RKO (cell line): ENCODE results near the gene ARFGAP1.

Experiments used
- DNase-seq: peaks from one replicate; pipeline ENCODE4 v3.0.0-alpha.2; 2016; ENCODE audit warnings: low spot score

Gene ARFGAP1

DNA sequence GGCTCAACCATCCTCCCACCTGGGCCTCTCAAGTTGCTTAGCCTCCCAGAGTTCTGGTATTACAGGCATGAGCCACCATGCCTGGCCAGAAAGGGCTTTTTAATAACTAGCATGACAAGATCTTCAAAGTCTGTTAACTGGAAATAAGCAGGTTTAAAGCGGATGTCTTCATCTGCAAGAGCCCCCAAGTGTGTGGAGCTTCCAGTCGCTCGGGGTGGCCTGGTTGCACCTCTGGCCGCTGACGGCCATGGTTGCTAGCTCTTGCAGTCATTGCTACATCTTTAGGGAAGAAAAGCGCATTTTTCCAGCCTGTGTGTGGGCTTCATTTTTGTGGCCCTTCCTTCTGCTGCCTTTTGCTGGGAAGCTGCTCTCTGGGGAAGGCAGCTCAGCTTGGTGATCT lies 7.8 kb downstream of the ARFGAP1 start:
- DNase-seq: no peak

DNA sequence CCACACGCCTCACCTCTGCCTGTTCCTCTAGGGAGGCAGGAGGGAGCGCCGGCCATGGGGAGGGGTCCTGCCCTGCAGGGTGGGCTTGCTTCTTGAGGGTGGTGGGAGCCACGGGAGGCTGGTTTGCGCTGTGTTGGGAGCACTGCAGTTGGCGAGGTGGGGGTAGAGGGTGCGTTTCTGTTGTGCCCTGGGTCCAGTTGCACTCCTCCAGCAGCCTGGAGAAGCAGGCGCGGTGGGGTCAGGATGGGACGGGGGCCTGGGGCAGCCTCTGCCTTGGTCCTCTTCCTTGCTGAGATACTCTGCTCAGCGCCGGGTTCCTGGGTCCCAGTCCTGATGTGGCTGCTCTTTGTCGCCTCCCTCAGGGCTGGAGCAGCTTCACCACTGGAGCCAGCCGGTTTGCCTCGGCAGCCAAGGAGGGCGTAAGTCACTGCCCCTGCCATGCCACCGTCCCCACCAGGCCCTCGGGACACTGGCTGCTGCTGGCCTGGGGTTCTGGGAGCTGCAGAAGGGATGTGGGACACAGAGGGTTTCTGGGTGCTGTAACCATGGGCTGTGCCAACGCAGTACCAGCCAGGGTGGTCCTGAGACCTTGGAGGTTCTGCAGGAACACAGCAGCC lies 8.4 kb downstream of the ARFGAP1 start:
- no peak for DNase-seq

DNA sequence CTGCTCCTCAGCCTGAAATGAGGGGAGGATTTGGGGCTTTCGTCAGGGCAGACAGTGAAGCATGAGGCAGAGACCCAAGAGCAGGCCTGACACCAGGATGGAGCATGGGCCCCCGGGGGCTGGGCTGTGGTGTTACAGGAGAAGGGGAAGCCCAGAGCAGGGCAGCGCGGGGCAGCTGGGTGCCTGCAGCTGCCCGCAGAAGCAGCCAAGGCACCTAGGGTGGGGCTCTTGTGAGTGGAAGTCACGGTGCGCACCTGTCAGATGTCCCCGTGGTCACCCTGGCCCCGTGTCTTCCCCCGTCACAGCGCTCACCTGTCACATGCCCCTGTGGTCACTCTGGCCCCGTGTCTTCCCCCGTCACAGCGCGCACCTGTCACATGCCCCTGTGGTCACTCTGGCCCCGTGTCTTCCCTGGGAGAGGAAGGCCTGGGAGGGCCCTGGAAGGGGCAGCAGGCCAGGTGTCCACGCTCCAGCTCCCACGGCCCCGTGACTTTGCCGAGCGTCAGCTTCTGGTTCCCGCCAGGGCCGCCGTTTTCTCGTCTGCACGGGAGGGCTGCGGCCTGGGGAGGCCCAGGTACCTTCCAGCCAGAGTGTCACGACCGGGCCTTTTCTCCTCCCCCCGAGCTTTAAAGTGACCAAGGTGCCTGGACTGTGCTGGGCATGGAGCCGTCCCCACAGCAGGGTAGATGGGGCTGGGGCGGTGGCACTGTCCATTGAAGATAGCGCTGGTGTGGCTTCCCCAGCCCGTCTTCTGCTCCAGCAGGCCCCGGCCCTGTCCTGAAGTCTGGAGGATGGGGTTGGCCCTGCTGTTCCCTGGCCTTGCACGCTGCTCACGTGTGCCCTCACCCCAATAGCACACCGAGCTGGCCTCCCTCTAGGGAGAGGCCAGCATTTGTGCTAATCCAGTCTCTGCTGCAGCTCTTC lies 9.4 kb downstream of the ARFGAP1 start:
- DNase-seq: no peak

DNA sequence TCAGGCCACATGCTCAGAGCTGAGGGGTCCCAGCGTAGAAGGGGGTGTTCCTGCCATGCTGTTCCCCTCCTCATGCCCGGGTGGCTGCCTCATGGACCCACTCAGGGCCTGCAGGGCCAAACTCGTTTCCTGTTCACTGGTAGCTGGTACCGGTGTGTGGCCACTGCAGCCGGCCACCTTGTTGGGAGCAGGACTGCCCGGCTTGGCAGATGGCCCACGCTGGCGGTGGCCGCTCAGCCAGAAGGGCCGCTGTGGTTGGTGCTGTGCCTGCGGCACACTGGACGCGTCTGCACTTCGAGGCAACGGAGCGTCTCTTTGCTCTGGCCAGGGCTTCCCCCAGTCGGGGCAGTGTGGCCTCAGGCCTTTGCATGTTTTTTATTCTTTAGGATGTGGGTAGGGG lies 10.3 kb downstream of the ARFGAP1 start:
- no peak for DNase-seq

DNA sequence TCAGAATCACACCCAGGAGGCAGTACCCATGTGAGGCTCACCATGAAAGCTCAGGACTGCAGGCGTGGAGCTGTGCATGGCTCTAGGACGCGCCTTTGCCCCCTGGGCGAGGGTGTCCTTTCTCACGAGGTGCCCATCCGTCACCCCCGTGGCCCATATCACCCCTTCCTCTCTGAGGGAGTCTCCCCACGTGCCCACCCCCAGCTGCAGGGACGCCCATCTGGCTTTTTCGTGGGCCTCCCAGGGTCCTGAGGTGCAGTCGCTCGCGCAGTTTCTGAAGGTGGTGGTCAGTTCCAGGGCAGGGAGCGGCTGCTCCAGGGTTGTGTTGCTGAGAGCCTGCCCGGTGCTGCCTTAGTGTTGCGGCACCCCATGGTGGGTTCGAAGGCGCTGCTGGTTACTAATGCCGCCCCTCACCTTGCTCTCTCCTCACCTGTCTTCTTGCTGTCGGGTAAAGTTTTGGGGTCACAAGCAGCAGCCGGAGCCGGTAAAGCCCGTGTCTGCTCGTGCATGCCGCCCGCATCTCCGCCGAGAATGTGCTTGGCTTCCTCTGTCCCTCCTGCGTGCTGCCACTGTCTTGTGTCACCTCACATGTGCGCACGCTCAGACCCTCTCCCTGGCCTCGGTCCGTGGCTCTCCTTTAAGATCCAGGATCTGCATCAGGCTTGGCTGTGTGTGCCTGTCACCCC lies 10.9 kb downstream of the ARFGAP1 start:
- no peak for DNase-seq

DNA sequence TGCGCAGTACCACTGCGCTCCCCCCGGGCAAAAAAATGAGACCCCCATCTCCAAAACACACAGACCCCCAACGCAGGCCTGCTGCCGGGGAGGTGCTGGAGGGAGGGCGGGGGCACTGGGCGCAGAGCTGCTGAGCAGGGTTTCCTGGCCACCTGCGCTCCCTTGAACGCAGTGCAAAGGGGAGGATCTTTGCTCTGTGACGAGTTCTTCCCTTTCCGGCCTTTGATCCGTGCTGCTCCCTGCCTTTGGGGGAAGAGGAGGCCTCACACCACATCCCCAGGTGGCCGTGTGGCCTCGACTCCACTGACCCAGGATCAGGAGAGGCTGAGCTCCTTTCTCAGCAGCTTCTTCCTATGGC lies 11.4 kb downstream of the ARFGAP1 start:
- no peak for DNase-seq

DNA sequence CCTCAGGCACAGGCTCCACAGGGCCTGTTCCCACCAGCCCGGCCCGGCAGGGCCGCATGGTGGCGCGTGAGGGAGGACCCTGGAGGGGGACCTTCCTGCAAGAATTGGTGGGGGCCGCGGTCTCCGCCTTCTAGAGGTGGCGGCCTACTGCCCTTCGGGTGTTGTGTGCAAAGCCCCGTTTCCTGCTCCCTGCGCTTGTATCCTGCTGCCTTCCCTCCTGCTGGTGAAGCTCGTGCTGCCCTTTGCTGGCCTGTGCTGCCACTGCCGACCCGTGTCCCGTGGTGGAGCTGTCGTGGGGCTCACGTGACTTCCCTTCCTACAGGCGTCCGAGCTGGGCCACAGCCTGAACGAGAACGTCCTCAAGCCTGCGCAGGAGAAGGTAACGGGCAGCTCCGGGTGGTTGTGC lies 11.9 kb downstream of the ARFGAP1 start:
- DNase-seq: no peak

DNA sequence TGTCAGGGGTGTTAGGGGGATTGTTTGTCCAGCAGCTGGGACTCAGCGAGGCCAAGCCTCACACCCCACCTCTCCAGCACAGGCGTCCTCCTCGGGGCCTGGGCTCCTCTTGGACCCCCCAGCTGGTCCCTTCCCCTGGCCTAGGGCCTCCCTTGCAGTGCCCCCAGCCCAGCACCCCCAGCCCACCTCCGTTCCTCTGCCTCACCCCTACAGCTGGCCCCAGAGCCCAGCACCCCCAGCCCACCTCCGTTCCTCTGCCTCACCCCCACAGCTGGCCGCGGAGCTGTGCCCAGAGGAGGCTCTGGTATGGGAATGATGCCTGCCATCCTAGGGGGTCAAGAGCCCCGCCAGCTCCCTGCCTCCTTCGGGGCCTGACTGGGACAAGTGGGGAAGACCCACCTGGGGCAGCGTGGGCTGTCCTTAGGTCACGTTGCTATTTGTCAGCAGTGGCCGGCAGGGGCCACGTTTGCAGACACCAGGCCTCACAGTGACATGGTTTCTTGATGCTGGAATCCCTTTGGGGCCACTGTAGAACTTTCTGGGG lies 12.4 kb downstream of the ARFGAP1 start:
- DNase-seq: no peak

DNA sequence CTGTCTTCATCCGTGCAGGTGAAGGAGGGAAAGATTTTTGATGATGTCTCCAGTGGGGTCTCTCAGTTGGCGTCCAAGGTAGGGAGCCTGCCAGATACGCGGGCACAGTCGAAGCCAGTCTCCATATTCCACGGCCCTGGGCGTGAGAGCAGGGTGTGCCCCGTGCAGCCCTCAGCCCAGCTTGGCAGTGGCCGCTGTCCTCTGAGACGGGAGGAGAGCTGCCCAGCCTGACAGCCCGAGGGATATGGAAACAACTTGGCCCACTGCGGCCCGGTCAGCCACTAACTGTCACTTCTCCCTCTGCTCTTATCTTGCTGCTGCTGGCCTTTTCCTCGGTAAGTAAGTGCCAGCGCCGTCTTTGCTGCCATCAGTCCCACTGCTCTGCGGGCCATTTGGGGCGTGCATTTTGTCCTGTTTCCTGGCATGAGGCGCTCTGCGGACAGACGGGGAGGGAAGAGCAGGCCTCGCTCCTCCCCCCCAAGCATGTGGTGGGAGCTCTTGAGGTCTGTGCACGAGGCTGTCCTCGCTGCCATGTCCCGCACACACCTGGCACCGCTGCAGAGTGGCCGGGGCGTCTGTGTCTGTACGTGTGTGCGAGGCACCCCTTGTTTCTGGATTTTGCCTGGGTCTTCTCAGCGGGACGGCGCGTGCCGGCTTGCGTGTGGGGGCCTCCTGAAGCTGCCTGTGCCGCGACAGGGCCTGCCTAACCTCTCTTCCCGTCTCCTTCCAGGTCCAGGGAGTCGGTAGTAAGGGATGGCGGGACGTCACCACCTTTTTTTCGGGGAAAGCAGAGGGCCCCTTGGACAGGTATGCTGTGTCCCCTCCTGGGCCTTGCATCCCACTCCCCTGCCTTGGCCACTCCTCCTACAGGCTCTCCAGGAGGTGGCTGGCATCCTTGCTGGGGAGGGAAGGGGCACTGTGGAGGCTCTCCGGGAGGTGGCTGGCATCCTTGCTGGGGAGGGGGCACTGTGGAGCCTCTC lies 13.3 kb downstream of the ARFGAP1 start:
- DNase-seq: no peak

DNA sequence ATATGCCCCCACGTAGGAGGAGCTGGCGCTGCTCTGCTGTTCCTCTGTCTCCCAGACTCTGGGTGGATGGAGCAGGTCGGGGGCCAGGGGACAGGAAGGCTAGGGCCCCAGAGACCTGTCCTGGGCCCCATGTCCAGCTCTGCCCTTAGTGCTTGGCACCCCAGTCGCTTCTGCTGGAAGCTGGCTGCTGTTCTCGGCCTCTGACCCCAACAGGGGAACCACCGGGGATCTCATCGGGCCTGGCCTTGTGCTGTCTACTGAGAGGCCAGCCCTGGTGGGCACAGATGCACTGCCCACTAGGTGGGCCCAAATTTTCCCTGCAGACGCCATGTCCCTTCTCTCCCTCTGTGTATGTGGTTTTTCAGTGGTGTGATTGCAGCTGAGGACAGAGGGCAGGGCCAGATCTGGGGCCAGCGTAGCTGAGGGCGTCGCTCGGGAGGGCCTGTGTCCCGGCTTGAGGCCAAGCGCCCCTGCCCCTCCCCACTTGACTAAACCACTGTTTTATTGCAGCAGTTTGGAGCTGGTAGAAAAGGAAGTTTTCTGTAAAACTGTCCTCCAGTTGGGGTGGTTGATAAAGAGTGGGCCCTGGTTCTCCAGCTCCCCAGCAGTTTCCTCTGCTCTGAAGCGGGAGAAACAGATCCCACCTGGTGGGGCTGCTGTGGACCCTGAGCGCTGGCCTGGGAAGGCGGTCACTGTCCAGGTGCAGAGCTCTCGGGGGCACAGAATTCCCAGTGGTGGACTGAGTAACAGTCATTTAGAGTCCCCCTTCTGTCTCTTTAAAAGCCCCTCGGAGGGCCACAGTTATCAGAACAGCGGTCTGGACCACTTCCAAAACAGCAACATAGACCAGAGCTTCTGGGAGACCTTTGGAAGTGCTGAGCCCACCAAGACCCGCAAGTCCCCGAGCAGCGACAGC lies 14.4 kb downstream of the ARFGAP1 start:
- no peak for DNase-seq

DNA sequence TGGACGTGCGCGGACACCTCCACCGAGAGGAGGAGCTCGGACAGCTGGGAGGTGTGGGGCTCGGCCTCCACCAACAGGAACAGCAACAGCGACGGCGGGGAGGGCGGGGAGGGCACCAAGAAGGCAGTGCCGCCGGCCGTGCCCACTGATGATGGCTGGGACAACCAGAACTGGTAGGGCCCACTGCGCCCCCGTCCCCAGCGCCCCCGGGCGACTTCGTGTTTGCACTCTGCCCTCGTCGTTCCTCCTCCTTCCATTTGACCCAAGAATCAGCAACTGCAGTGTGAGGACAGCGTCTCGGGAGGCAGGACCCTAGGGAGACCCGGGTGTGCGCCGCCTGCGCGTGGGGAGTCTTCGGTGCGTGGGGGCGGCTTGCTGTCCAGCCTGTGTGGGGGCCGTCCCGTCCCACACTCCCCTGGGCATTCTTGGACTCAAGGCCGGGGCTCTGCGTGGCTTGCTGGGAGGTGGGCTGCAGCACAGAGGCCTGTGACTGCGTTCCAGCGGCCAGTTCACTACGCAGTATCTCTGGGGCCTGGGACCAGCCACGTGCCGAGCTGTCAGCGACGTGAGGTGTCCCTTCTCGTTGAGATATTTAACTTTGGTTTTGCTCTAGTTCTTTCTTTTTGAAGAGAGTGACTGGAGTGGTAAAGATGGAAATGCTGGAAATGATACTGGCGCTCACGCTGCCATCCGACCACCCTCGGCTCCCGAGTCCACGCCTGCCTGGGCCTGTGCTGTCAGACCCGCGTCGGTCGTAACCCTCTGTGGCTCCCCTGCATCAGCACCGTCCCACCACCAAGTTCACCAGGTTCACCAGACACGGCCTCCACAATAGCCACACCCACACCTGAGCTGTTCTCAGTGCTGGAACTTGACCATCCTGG lies 15.3 kb downstream of the ARFGAP1 start:
- DNase-seq: no peak

DNA sequence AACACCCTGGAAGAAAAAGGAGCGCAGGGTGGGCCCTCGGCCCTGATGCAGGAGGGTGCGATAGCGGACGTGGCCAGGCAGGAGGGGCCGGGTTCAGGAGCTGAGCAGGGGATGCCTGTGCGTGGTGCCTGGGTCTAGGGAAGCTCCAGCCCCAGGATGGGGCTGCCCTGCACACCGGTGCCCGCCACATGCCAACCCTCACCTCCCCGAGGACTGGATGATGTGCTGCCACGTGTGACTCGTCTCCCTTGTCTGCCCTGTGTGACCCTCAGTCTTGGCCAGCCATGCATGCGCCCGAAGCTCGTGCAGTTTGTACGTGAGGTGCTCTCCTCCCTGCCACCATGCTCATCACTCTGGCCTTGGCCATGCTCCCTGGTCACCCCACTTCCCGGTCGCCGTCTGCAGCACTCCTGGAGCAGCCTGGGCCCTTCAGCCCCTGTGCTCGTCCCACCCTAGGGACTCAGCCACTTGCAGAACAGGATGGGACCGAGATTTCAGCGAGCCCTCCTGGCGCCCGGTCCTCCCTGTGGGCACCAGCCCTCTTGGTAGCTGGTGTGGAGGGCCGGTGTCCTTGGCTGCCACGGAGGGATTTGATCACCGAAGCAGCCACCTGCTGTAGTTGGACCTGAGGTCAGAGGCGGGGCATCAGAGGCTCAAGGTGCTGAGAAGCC lies 16.1 kb downstream of the ARFGAP1 start:
- no peak for DNase-seq

DNA sequence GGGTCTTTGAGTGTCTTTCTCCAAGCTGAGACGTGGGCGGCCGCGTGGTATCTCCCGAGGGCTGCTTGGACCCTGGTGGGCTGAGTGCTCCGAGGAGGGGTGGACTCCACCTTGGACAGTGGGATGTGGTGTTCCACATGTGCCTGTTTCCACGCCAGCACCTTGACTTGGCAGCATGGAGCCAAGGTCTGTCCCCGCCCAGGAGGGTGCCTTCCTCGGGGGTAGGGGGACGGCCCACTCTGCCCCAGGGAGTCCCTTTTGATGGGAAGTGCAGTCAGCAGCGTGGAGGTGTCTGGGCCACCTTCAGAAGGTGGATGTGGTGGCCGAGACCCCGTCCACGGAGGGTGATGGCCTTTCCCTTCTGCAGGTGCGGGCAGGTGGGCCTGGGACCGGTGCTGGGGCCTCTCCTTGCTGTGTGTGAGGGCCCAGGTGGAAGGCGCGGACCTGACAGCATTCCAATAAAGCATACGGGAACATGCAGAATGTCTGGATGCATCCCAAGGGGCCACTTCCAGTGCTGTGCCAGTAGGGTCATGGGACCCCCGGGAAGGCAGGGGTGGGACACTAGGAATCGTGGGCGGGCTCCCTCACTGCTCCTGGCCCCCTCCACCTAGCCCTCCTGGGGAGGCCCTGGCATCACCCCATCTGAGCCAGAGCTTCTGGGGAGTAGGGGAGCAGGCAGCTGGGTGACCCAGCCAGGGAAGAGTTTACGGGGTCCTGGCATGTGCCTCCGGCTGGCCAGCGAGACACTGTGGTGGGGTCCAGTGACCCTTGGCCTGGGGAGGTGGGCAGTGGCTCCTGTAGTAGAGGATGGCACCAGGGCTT lies 16.9 kb downstream of the ARFGAP1 start:
- no peak for DNase-seq

DNA sequence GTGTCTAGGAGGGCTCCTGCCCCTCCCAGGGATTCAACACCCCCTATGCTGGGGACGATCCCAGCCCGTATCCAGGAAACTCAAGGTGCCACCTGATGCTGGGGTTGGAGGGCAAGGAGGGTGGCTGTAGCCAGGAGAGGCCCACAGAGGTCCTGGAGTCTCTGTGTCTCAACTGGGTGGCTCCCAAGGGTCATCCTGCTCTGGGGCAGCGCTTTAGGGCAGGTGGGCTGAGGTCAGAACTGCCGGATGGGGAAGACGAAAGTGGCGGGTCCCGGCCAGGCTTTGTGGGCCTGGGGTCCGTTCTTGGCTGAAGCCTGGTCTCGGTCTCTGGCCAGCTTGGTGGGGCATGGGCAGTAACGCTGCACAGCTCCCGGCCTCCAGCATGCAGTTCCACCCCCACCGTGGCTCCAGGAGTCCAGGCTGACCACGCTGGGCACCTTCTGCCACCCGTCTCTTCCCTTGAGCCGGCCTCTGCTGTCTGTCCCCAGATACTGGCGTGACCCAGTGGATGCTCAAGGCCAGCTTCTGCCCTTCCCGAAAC lies 17.6 kb downstream of the ARFGAP1 start:
- no peak for DNase-seq

DNA sequence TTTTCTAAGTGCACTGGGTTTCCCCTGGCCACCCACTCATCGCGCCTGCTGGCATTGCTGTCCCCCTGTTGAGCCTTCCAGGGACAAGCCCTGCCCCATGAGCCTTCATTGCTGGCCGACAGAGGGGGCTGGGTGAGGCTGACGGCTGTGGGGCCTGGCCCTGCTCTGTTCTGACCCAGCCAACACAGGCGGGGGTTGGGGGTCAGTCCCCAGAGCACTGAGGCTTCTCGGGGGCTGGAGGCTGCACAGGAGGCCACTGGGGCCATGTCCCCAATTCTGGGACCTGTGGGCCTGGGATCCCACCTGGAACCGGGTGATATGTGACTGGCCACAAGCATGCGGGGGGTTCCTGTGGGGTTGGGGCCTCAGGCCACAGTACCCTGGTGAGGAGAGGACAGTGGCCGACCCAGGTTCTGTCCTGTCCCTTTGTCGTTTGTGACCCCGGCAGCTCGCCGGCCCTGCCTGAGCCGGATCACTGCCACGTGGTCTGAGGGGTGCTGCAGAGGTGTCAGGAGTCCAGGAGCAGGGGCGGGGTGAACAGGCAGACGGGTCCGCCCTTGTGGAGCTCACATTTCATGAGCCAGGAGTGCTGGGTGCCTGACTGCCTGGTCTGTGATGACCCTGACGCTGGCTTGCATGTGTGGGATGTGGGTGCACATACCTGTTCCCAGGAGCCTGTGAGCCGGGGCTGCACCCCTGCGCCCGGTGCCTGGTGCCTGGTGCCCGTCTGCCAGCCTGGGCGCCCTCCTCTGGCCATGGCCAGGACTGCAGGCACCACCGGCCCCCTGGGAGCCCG lies 18.3 kb downstream of the ARFGAP1 start:
- peak; percentile 30 for DNase-seq

DNA sequence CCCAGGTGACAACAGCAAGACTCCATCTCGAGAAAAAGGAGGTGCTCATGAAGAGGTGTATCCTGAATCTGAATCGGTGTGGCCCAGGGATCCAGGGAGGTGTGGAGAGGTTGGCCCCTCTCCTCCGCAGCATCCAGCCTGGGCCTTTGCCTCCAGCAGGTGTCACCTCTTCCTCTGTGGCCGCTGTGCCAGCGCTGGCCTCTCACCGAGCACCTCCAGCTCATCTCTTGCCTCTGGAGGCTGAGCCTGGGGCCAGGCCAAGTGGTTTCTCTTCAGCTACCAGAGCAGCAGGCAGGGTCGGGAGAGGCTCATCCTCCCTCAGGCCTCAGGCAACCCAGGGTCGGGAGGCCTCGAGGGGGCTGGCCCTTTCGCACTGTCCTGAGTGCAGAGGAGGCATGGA lies 19.2 kb downstream of the ARFGAP1 start:
- no peak for DNase-seq

DNA sequence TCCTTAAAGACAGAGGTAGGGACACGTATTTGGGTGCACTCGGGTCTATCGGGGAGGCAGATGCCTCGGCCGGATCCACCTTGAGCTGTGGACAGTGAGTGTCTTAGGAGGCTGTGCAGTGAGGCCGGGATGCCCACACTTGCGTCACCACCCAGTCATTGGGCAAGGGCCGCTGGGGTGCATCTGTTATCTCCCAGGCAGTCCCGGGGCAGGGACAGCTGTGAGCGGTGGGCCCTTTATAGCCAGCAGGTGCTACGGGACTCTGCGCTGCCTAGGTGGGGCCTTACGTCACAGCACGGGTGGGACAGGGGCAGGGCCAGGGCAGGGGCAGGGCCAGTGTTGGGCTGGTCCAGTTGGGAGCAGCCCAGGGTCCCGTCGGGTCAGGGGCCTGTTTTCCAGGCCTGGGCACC lies 19.7 kb downstream of the ARFGAP1 start:
- DNase-seq: no peak
